ENCODE data around the gene LRRC71. TPM values are rescaled to one million over a fixed set of nuclear protein-coding genes. Genes with fewer than 3 reads are reported as not detected.

The LRRC71 gene
- total and polyA plus RNA-seq, 10 of the 15 experiments (the other 5 are each of a cell fraction or from before 2014, with no cell fraction given) = not detected

GRCh38 chr1:156901590-156901900 lies 18.9 kb upstream of the LRRC71 start (continued):
- no peak for TF ChIP-seq NKRF (conservative IDR thresholded peaks at IDR 0.05)
- no peak for TF ChIP-seq BHLHE40 (IDR thresholded peaks at IDR 0.05; ENCODE audit: borderline replicate concordance in 1 of 2, low read depth in 2 of 2, low read length in 1 of 2)
- TF ChIP-seq CREM (IDR thresholded peaks at IDR 0.05; ENCODE audit: low read depth) = no peak
- TF ChIP-seq ZNF217 (IDR thresholded peaks at IDR 0.05) = no peak
- no peak for TF ChIP-seq MTA3 (IDR thresholded peaks at IDR 0.05; ENCODE audit: borderline replicate concordance, low read length)
- TF ChIP-seq ZBED1 (IDR thresholded peaks at IDR 0.05; ENCODE audit: borderline replicate concordance) = no peak
- no peak for TF ChIP-seq RCOR1 (conservative IDR thresholded peaks at IDR 0.05; ENCODE audit: low read depth, low read length)
- TF ChIP-seq CEBPZ (IDR thresholded peaks at IDR 0.05; ENCODE audit: low read depth, low read length) = no peak
- no peak for TF ChIP-seq NR2F1 (conservative IDR thresholded peaks at IDR 0.05)
- TF ChIP-seq PAX5 (IDR thresholded peaks at IDR 0.05; ENCODE audit: borderline replicate concordance, low read depth, low read length) = no peak
- no peak for TF ChIP-seq ELK1 (IDR thresholded peaks at IDR 0.05; ENCODE audit: low read depth, low read length)
- TF ChIP-seq YBX1 (IDR thresholded peaks at IDR 0.05) = no peak
- no peak for TF ChIP-seq SRF (IDR thresholded peaks at IDR 0.05; ENCODE audit: low read depth in 2 of 2, low read length in 2 of 2)

Data from GM12878 (cell line).